Liver (tissue), 3 donors: Measurements from ENCODE around the gene MRAP2.

Source experiments
- FOXA2 ChIP-seq: IDR thresholded peaks from 2 replicates; pipeline ENCODE4 v1.6.1; 2016; ENCODE audit warnings: antibody characterized with exemption
- GABPA ChIP-seq, 2 donors: IDR thresholded peaks in 1 of 2; conservative IDR thresholded peaks in 1 of 2; 2 replicates each; pipeline ENCODE4 v1.6.1; 2016; ENCODE audit warnings: antibody characterized with exemption in 2 of 2, mild to moderate bottlenecking in 1 of 2, moderate library complexity in 1 of 2
- HNF4A ChIP-seq, 2 donors: conservative IDR thresholded peaks; 2 replicates each; pipeline ENCODE4 v1.6.1; 2016; ENCODE audit warnings: antibody characterized with exemption in 2 of 2, mild to moderate bottlenecking in 2 of 2
- HNF4G ChIP-seq: IDR thresholded peaks from 2 replicates; pipeline ENCODE4 v1.6.1; 2016; ENCODE audit warnings: antibody characterized with exemption
- JUND ChIP-seq, 2 donors: IDR thresholded peaks; 2 replicates each; pipeline ENCODE4 v1.6.1; 2016; ENCODE audit warnings: antibody characterized with exemption in 2 of 2
- MAX ChIP-seq: IDR thresholded peaks from 2 replicates; pipeline ENCODE4 v1.6.1; 2016; ENCODE audit warnings: antibody characterized with exemption
- NR2F2 ChIP-seq: IDR thresholded peaks from 2 replicates; pipeline ENCODE4 v1.6.1; 2016; ENCODE audit warnings: antibody characterized with exemption
- RAD21 ChIP-seq, 2 donors: IDR thresholded peaks; 2 replicates each; pipeline ENCODE4 v1.6.1; 2016; ENCODE audit warnings: antibody characterized with exemption in 2 of 2, mild to moderate bottlenecking in 2 of 2
- RXRA ChIP-seq, 2 donors: IDR thresholded peaks; 2 replicates each; pipeline ENCODE4 v1.6.1; 2017 to 2018; ENCODE audit warnings: antibody characterized with exemption in 2 of 2, mild to moderate bottlenecking in 1 of 2
- YY1 ChIP-seq: IDR thresholded peaks from 2 replicates; pipeline ENCODE4 v1.6.1; 2016; ENCODE audit warnings: antibody characterized with exemption, mild to moderate bottlenecking
- TF ChIP-seq, protein P1 (sequence below): fragments of 150-350 bp; IDR thresholded peaks from 2 replicates; pipeline ENCODE4 v1.5.1; 2017; ENCODE audit warnings: improper control_type of control experiment, low read depth, low read length; ENCODE audit not compliant: missing input control
- TF ChIP-seq, protein P2 (sequence below): IDR thresholded peaks from 2 replicates; pipeline ENCODE4 v1.6.1; 2016; ENCODE audit warnings: antibody characterized with exemption
- TF ChIP-seq, protein P3 (sequence below): IDR thresholded peaks from 2 replicates; pipeline ENCODE4 v1.6.1; 2016; ENCODE audit warnings: antibody characterized with exemption, mild to moderate bottlenecking
- TF ChIP-seq, protein P4 (sequence below): IDR thresholded peaks from 2 replicates; pipeline ENCODE4 v1.6.1; 2016; ENCODE audit warnings: antibody characterized with exemption
- donor health status: healthy.
- donor health status: healthy.

GRCh38 chr6:84095156-84095555 lies 61.6 kb downstream of the MRAP2 start:
- TF ChIP-seq RAD21 (IDR thresholded peaks at IDR 0.05) (no peak), FOXA2 (no peak), NR2F2 (no peak), MAX (no peak), HNF4G (no peak), JUND (IDR thresholded peaks at IDR 0.05) (no peak), YY1 (no peak), RXRA (IDR thresholded peaks at IDR 0.05) (no peak), HNF4A (conservative IDR thresholded peaks at IDR 0.05) (no peak), GABPA (IDR thresholded peaks at IDR 0.05 in 1 of 2, conservative IDR thresholded peaks at IDR 0.05 in 1 of 2) (no peak)
- TF ChIP-seq, protein P1, sequence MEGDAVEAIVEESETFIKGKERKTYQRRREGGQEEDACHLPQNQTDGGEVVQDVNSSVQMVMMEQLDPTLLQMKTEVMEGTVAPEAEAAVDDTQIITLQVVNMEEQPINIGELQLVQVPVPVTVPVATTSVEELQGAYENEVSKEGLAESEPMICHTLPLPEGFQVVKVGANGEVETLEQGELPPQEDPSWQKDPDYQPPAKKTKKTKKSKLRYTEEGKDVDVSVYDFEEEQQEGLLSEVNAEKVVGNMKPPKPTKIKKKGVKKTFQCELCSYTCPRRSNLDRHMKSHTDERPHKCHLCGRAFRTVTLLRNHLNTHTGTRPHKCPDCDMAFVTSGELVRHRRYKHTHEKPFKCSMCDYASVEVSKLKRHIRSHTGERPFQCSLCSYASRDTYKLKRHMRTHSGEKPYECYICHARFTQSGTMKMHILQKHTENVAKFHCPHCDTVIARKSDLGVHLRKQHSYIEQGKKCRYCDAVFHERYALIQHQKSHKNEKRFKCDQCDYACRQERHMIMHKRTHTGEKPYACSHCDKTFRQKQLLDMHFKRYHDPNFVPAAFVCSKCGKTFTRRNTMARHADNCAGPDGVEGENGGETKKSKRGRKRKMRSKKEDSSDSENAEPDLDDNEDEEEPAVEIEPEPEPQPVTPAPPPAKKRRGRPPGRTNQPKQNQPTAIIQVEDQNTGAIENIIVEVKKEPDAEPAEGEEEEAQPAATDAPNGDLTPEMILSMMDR = no peak
- TF ChIP-seq, protein P2, sequence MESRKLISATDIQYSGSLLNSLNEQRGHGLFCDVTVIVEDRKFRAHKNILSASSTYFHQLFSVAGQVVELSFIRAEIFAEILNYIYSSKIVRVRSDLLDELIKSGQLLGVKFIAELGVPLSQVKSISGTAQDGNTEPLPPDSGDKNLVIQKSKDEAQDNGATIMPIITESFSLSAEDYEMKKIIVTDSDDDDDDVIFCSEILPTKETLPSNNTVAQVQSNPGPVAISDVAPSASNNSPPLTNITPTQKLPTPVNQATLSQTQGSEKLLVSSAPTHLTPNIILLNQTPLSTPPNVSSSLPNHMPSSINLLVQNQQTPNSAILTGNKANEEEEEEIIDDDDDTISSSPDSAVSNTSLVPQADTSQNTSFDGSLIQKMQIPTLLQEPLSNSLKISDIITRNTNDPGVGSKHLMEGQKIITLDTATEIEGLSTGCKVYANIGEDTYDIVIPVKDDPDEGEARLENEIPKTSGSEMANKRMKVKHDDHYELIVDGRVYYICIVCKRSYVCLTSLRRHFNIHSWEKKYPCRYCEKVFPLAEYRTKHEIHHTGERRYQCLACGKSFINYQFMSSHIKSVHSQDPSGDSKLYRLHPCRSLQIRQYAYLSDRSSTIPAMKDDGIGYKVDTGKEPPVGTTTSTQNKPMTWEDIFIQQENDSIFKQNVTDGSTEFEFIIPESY = no peak
- TF ChIP-seq, protein P3, sequence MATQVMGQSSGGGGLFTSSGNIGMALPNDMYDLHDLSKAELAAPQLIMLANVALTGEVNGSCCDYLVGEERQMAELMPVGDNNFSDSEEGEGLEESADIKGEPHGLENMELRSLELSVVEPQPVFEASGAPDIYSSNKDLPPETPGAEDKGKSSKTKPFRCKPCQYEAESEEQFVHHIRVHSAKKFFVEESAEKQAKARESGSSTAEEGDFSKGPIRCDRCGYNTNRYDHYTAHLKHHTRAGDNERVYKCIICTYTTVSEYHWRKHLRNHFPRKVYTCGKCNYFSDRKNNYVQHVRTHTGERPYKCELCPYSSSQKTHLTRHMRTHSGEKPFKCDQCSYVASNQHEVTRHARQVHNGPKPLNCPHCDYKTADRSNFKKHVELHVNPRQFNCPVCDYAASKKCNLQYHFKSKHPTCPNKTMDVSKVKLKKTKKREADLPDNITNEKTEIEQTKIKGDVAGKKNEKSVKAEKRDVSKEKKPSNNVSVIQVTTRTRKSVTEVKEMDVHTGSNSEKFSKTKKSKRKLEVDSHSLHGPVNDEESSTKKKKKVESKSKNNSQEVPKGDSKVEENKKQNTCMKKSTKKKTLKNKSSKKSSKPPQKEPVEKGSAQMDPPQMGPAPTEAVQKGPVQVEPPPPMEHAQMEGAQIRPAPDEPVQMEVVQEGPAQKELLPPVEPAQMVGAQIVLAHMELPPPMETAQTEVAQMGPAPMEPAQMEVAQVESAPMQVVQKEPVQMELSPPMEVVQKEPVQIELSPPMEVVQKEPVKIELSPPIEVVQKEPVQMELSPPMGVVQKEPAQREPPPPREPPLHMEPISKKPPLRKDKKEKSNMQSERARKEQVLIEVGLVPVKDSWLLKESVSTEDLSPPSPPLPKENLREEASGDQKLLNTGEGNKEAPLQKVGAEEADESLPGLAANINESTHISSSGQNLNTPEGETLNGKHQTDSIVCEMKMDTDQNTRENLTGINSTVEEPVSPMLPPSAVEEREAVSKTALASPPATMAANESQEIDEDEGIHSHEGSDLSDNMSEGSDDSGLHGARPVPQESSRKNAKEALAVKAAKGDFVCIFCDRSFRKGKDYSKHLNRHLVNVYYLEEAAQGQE = no peak
- TF ChIP-seq, protein P4, sequence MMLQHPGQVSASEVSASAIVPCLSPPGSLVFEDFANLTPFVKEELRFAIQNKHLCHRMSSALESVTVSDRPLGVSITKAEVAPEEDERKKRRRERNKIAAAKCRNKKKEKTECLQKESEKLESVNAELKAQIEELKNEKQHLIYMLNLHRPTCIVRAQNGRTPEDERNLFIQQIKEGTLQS = no peak
